GM12891 (cell line): ENCODE results near the gene RABAC1.

ENCODE experiments used
- PAX5 ChIP-seq: IDR thresholded peaks from 2 replicates; pipeline ENCODE4 v1.6.1; 2011; ENCODE audit warnings: low read length, moderate library complexity, mild to moderate bottlenecking; ENCODE audit not compliant: insufficient read depth, severe bottlenecking
- POLR2A ChIP-seq: IDR thresholded peaks from 2 replicates; pipeline ENCODE4 v1.6.1; 2011; ENCODE audit warnings: low read depth, low read length, control low read depth
- POLR2AphosphoS5 ChIP-seq: IDR thresholded peaks from 2 replicates; pipeline ENCODE4 v1.6.1; 2011; ENCODE audit warnings: low read depth, low read length, control low read depth
- POU2F2 ChIP-seq: IDR thresholded peaks from 2 replicates; pipeline ENCODE4 v1.6.1; 2011; ENCODE audit warnings: low read depth, mild to moderate bottlenecking, control low read depth, low read length, moderate library complexity
- SPI1 ChIP-seq: IDR thresholded peaks from 2 replicates; pipeline ENCODE4 v1.6.1; 2011; ENCODE audit warnings: low read depth, low read length, control low read depth
- TAF1 ChIP-seq: IDR thresholded peaks from 2 replicates; pipeline ENCODE4 v1.6.1; 2011; ENCODE audit warnings: low read depth, low read length, control low read depth

- TF ChIP-seq POLR2A (no peak), POLR2AphosphoS5 (no peak), TAF1 (no peak), SPI1 (peak; percentile 63; the same call in 1 of the 2 replicates), POU2F2 (no peak), PAX5 (no peak)
Observed at GRCh38 chr19:41923045-41923788, 35.9 kb downstream of the RABAC1 start.
